Tibial nerve (tissue), 4 donors: ENCODE results near the gene FAIM2. TPM values are rescaled to one million over a fixed set of nuclear protein-coding genes. Genes with fewer than 3 reads are reported as not detected.

Source experiments
- DNase-seq, 2 donors: peaks; one replicate each; pipeline ENCODE4 v3.0.0-alpha.2; 2019; ENCODE audit warnings: low spot score in 2 of 2
- H3K27ac ChIP-seq, 4 donors: fragments of 200-600 bp; sonication (generic) in 3 of 4; one replicate each; pipeline ENCODE4 v1.5.1; 2017 to 2019; ENCODE audit warnings: mild to moderate bottlenecking in 1 of 4
- H3K27me3 ChIP-seq, 2 donors: fragments of 200-600 bp; sonication (generic) in 1 of 2; one replicate each; pipeline versions ENCODE4 v1.5.1 to v1.6.0; 2017 to 2019
- H3K36me3 ChIP-seq, 3 donors: fragments of 200-600 bp; sonication (generic); one replicate each; pipeline ENCODE4 v1.5.1; 2018 to 2019
- H3K4me1 ChIP-seq, 4 donors: fragments of 200-600 bp; sonication (generic) in 3 of 4; one replicate each; pipeline ENCODE4 v1.5.1; 2017 to 2019
- H3K4me3 ChIP-seq, 4 donors: fragments of 200-600 bp; sonication (generic) in 3 of 4; one replicate each; pipeline ENCODE4 v1.5.1; 2017 to 2019; ENCODE audit warnings: mild to moderate bottlenecking in 1 of 4, moderate library complexity in 1 of 4
- H3K9me3 ChIP-seq, 4 donors: fragments of 200-600 bp; sonication (generic) in 3 of 4; one replicate each; pipeline ENCODE4 v1.5.1; 2017 to 2019
- EP300 ChIP-seq, 2 donors: sonication (generic); formaldehyde crosslinking; IDR thresholded peaks; one replicate each; pipeline ENCODE4 v1.6.1; 2017; ENCODE audit warnings: antibody characterized with exemption in 2 of 2, mild to moderate bottlenecking in 1 of 2
- POLR2A ChIP-seq, 2 donors: fragments of 450-650 bp; IDR thresholded peaks; one replicate each; pipeline ENCODE4 v1.6.1; 2017; ENCODE audit warnings: antibody characterized with exemption in 2 of 2, mild to moderate bottlenecking in 2 of 2, moderate library complexity in 2 of 2
- WGBS, 2 donors: methylation state at CpG; one replicate each; pipeline ENCODE4 v1.1.5; 2018; 5-methylcytosine and 5-hydroxymethylcytosine counted together
- total RNA-seq, 4 donors: library from RNA; depleted of rRNA; stranded (reverse); fragments of >200 nt; gene quantifications; one replicate each; pipeline ENCODE4 v1.1.0, GENCODE V29; 2016
- TF ChIP-seq, protein P1 (sequence below), 5 experiments: fragments of 200-600 bp in 3 of 5; fragments of 450-650 bp in 2 of 5; sonication (generic) in 3 of 5; IDR thresholded peaks; one replicate each; pipeline ENCODE4 v1.5.1; 2016 to 2019; ENCODE audit warnings: antibody characterized with exemption in 5 of 5, mild to moderate bottlenecking in 3 of 5, moderate library complexity in 2 of 5

Gene FAIM2
- total RNA-seq, 4 donors from 2014 or later = 6.9 to 68.6 (median 36.9) TPM

- H3K4me3 ChIP-seq = no peak overlapping the region
- H3K4me1 ChIP-seq = peaks cover 0 to 27% (median 4%) of the 10 kb centered on the region in 4 donors
- TF ChIP-seq, protein P1, sequence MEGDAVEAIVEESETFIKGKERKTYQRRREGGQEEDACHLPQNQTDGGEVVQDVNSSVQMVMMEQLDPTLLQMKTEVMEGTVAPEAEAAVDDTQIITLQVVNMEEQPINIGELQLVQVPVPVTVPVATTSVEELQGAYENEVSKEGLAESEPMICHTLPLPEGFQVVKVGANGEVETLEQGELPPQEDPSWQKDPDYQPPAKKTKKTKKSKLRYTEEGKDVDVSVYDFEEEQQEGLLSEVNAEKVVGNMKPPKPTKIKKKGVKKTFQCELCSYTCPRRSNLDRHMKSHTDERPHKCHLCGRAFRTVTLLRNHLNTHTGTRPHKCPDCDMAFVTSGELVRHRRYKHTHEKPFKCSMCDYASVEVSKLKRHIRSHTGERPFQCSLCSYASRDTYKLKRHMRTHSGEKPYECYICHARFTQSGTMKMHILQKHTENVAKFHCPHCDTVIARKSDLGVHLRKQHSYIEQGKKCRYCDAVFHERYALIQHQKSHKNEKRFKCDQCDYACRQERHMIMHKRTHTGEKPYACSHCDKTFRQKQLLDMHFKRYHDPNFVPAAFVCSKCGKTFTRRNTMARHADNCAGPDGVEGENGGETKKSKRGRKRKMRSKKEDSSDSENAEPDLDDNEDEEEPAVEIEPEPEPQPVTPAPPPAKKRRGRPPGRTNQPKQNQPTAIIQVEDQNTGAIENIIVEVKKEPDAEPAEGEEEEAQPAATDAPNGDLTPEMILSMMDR (IDR thresholded peaks at IDR 0.05) = no peak
- TF ChIP-seq EP300 (IDR thresholded peaks at IDR 0.05) (no peak), POLR2A (IDR thresholded peaks at IDR 0.05) (no peak)
- no peaks in the 10 kb centered on the region for H3K9me3 ChIP-seq
- 83 to 86% methylated on average over 11 of the region's 11 CpGs for WGBS, 2 donors
- H3K36me3 ChIP-seq = no peaks in the 10 kb centered on the region
- H3K27ac ChIP-seq = no peak overlapping the region
- no peaks in the 10 kb centered on the region for H3K27me3 ChIP-seq
- DNase-seq = no peak
Observed at GRCh38 chr12:49925433-49926204, 21.9 kb upstream of the FAIM2 start.

DNA sequence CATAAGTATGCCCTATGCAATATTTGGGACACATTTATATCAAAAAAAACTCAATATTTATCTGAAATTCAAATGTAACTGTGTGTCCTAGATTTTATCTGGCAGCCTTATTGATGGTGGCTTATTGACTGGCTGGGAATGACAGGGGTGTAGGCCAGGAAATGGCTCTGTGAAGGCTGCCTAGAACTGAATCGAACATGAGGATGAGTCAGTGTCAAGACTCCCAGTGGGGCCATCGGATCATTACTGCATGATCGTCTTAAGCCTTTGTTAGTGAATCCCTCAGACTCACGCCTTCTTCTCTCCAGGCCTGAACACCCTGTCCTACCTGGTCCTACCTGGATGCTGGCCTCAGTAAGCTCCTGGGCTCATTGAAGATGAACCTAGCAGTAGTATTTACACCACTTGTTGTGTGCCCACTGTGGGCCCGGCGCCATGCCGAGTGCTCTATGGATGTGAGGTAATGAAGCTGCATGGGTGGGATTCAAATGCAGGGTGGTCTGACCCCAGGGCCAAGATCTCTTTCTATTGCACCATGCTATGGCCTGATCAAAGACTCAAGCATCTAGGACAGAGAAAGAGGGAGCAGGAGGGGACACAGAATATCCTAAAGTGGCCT lies 21.0 kb upstream of the FAIM2 start:
- no peaks in the 10 kb centered on the region for H3K36me3 ChIP-seq
- no peaks in the 10 kb centered on the region for H3K9me3 ChIP-seq
- WGBS, 2 donors = 80 to 86% methylated on average over 7 of the region's 7 CpGs
- no peaks in the 10 kb centered on the region for H3K27me3 ChIP-seq
- DNase-seq = no peak
- H3K4me3 ChIP-seq = no peak overlapping the region
- TF ChIP-seq POLR2A (IDR thresholded peaks at IDR 0.05) (no peak), EP300 (IDR thresholded peaks at IDR 0.05) (no peak)
- TF ChIP-seq, protein P1 (IDR thresholded peaks at IDR 0.05) = no peak
- H3K4me1 ChIP-seq = peaks cover 0 to 27% (median 4%) of the 10 kb centered on the region in 4 donors
- H3K27ac ChIP-seq = no peak overlapping the region

GRCh38 chr12:49923880-49924556 lies 20.3 kb upstream of the FAIM2 start:
- Histone ChIP-seq H3K4me3 (no peak overlapping the region), H3K4me1 (peaks cover 0 to 27% (median 4%) of the 10 kb centered on the region in 4 donors), H3K27ac (peak overlapping the region in 1 of 4 donors; percentile 35), H3K9me3 (no peaks in the 10 kb centered on the region), H3K27me3 (no peaks in the 10 kb centered on the region), H3K36me3 (no peaks in the 10 kb centered on the region)
- TF ChIP-seq POLR2A (IDR thresholded peaks at IDR 0.05) (no peak), EP300 (IDR thresholded peaks at IDR 0.05) (no peak)
- TF ChIP-seq, protein P1 (IDR thresholded peaks at IDR 0.05) = no peak
- DNase-seq = no peak
- WGBS, 2 donors = 73% methylated on average over 15 of the region's 15 CpGs

DNA sequence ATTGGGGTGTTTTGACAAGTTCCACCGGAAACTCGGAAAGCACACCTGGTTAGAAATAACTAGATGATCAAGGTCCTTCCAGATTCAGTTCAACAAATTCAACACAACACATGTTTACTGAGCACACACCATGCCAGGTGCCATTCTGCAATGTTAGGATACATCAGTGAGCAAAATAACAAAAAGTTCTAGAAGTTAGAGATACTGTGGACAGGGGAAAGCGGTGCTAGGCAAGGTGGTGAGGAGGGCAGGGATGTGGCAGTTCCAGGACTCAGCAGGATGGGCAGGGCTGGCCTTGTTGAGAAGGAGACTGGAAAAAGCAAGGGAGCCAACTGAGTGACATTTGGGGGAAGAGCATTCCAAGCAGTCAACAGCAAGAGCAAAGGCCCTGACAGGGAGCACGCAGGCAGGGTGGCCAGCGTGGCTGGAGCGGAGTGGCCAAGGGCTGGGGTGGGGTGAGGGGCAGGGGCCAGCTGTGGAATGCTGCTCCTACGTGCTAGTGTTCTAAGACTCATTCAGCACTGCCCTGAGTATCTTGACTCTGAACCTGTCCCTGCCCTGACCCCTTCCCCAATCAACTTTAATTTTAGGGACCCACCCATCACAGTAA lies 19.4 kb upstream of the FAIM2 start:
- Histone ChIP-seq H3K27me3 (no peaks in the 10 kb centered on the region), H3K4me1 (peaks cover 0 to 27% (median 4%) of the 10 kb centered on the region in 4 donors), H3K4me3 (no peak overlapping the region), H3K27ac (peak overlapping the region in 2 of 4 donors; percentile 5 to 35), H3K9me3 (no peaks in the 10 kb centered on the region), H3K36me3 (no peaks in the 10 kb centered on the region)
- TF ChIP-seq, protein P1 (IDR thresholded peaks at IDR 0.05) = no peak
- TF ChIP-seq POLR2A (IDR thresholded peaks at IDR 0.05) = no peak
- no peak for TF ChIP-seq EP300 (IDR thresholded peaks at IDR 0.05)
- WGBS, 2 donors = 47 to 51% methylated on average over 7 of the region's 7 CpGs
- no peak for DNase-seq
